MM.1S (cell line): ENCODE measurements around the gene CNOT10.
"Not testable (repeated sequence)": the region's sequence is repeated elsewhere in the genome, so short reads cannot be mapped to it uniquely, and the experiment has no call there.

ENCODE experiments used
- CTCF ChIP-seq: fragments of 300-600 bp; sonication (generic); IDR thresholded peaks from 2 replicates; pipeline ENCODE4 v1.5.1; 2016; ENCODE audit warnings: antibody characterized with exemption, low read length, mixed read lengths
- EZH2 ChIP-seq: fragments of 300-600 bp; sonication (generic); optimal IDR thresholded peaks from 2 replicates; pipeline ENCODE3; 2017; ENCODE audit warnings: low read depth, mild to moderate bottlenecking, antibody characterized with exemption, low read length, mixed read lengths
- EZH2phosphoT487 ChIP-seq: fragments of 300-600 bp; sonication (generic); IDR thresholded peaks from 2 replicates; pipeline ENCODE4 v1.6.1; 2018; ENCODE audit warnings: antibody characterized with exemption, low read length

GRCh38 chr3:32743470-32743869 is 58.5 kb downstream of the CNOT10 start:
- TF ChIP-seq CTCF, EZH2, EZH2phosphoT487: not testable (repeated sequence)
